GM12864 (cell line): ENCODE data around the gene ATP5F1C.
"Not testable (repeated sequence)": the region's sequence is repeated elsewhere in the genome, so short reads cannot be mapped to it uniquely, and the experiment has no call there.

Experiments used
- DNase-seq: peaks from one replicate; pipeline ENCODE4 v3.0.0-alpha.2; 2011; ENCODE audit warnings: low read depth
- H3K4me3 ChIP-seq: 2 replicates; pipeline ENCODE4 v1.5.1; 2011; ENCODE audit warnings: mild to moderate bottlenecking, low read depth, low read length, control low read depth
- CTCF ChIP-seq: IDR thresholded peaks from 2 replicates; pipeline ENCODE4 v1.5.1; 2011; ENCODE audit warnings: low read depth, mild to moderate bottlenecking, moderate library complexity, low read length, control low read depth, inconsistent platforms; ENCODE audit errors: missing control alignments

Gene ATP5F1C

GRCh38 chr10:7776777-7777176 is 11.2 kb upstream of the ATP5F1C start:
- H3K4me3 ChIP-seq, result no peak overlapping the region
- no peak for DNase-seq
- TF ChIP-seq CTCF, result no peak

- not testable (repeated sequence) for H3K4me3 ChIP-seq, DNase-seq
Measured at GRCh38 chr10:7782194-7782593, 5.8 kb upstream of the ATP5F1C start.

GRCh38 chr10:7786430-7786829 is 1.5 kb upstream of the ATP5F1C start:
- no peak for DNase-seq
- TF ChIP-seq CTCF, result no peak
- H3K4me3 ChIP-seq, result no peak overlapping the region; the same call in 1 of the 2 replicates

GRCh38 chr10:7787150-7787856 is 674 bp upstream of the ATP5F1C start:
- H3K4me3 ChIP-seq, result peak overlapping the region; percentile 70
- no peak for DNase-seq
- no peak for TF ChIP-seq CTCF

- peak overlapping the region; percentile 70 for H3K4me3 ChIP-seq
- DNase-seq, result no peak
- TF ChIP-seq CTCF, result no peak
Measured at GRCh38 chr10:7788639-7789286, 786 bp downstream of the ATP5F1C start.

- no peak for DNase-seq
- no peak for TF ChIP-seq CTCF
- peak overlapping the region; percentile 70 for H3K4me3 ChIP-seq
Measured at GRCh38 chr10:7789390-7789789, 1.4 kb downstream of the ATP5F1C start.

- no peak for DNase-seq
- H3K4me3 ChIP-seq, result no peak overlapping the region
- TF ChIP-seq CTCF, result no peak
Measured at GRCh38 chr10:7792541-7792940, 4.6 kb downstream of the ATP5F1C start.
